GM18868 (cell line): Measurements from ENCODE around the gene MCRIP2.

Source experiments
- ATAC-seq: cut with Tn5 transposase; IDR thresholded peaks from one replicate; pipeline ENCODE4 v1.9.1; 2021; ENCODE audit warnings: mild to moderate bottlenecking, moderate library complexity; ENCODE audit not compliant: unreplicated experiment

MCRIP2 gene

GRCh38 chr16:667780-668518, 26.3 kb downstream of the MCRIP2 start, which contains the start of gene RHOT2:
Gene RHOT2 (plus strand): TSS chr16:668132. CDS start chr16:668200, 68 bp downstream.
- ATAC-seq, result peak; percentile 93

DNA sequence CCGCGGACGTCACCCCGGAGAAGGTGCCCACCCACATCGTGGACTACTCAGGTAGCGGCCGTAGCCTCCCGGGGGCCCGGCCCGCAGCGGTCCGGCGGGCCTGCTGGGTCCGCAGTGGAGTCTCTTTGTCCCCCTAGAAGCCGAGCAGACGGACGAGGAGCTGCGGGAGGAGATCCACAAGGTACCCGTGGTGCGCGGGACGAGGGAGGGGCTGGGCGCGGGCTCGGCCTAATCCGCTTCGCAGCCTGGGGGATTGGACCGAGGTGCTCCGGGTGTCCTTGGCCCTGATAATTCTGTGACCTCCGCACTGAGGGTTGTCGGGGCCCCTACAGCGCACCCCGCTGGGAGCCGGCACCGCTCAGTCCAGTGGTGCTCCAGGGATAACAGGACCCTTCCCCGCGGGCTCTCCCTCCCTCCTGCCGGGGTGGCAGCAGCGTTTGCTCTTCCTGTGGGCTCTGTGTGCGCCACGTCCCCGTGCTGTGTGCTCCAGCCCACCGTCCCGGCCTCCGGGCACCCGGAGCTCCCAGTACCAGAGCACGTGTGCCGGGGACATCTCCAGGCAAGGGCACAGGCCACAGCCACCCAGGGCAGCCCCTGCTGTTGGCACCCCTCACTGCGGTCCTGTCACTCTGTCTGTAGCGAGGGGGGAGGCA, 27.0 kb downstream of the MCRIP2 start:
- no peak for ATAC-seq

GRCh38 chr16:669666-670065, 28.0 kb downstream of the MCRIP2 start:
- no peak for ATAC-seq

GRCh38 chr16:670485-671352, 29.1 kb downstream of the MCRIP2 start:
- ATAC-seq, result no peak

GRCh38 chr16:671353-672131, 29.9 kb downstream of the MCRIP2 start:
- no peak for ATAC-seq

GRCh38 chr16:672371-672770, 30.7 kb downstream of the MCRIP2 start:
- ATAC-seq, result no peak

- no peak for ATAC-seq
These were observed 31.2 kb downstream of the MCRIP2 start for GRCh38 chr16:672851-673250.

DNA sequence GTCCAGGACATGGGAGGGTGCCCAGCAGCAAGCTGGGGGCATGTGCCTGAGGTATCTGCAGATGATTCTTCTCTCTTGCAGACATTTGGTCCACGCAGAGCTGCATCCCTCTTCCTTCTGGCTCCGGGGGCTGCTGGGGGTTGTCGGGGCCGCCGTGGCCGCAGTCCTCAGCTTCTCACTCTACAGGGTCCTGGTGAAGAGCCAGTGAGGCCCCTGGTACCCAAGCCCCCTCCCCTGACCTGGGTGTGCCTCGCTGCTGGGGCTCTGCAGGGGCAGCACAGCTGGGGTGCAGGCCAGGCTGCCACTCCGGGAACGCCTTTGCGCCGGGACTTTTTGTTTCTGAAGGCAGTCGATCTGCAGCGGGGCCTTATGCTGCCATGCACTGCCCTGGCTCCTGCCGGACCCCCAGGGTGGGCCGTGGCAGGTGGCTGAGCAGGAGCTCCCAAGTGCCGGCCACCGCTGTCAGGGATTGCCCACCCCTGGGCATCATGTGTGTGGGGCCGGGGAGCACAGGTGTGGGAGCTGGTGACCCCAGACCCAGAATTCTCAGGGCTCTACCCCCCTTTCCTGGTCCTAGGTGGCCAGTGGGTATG, 31.9 kb downstream of the MCRIP2 start:
- ATAC-seq, result no peak

DNA sequence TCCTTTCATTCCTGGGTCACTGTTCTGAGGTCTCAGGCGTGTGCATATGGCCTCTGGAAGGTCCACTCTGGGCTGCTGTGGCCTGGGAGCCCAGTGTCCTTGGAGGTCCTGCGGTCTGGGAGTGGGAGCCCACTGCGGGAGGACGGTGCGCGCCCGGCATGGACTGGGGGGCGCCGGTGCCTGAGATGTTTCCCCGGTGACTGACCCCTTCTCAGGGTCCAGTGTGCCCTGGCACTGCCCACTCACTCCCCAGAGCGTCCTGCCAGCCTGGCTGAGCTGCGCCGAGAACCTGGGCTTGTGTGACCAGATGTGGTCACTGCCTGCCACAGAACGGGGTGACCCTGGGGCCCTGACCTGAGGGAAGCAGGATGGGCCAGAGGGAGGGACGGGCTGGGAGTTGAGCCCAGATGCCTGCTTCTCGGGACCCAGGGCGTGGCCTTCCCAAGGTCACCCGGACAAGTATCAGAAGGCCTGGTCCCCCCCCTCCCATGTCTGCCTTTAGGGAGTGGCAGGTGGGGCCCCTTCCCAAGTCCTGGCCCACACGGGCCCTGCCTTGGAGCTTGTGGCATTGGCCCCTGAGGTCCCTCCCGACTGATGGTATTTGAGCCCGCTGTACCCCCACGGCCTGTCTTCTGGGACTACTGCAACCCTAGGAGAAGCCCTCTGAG, 32.7 kb downstream of the MCRIP2 start:
- ATAC-seq, result no peak

DNA sequence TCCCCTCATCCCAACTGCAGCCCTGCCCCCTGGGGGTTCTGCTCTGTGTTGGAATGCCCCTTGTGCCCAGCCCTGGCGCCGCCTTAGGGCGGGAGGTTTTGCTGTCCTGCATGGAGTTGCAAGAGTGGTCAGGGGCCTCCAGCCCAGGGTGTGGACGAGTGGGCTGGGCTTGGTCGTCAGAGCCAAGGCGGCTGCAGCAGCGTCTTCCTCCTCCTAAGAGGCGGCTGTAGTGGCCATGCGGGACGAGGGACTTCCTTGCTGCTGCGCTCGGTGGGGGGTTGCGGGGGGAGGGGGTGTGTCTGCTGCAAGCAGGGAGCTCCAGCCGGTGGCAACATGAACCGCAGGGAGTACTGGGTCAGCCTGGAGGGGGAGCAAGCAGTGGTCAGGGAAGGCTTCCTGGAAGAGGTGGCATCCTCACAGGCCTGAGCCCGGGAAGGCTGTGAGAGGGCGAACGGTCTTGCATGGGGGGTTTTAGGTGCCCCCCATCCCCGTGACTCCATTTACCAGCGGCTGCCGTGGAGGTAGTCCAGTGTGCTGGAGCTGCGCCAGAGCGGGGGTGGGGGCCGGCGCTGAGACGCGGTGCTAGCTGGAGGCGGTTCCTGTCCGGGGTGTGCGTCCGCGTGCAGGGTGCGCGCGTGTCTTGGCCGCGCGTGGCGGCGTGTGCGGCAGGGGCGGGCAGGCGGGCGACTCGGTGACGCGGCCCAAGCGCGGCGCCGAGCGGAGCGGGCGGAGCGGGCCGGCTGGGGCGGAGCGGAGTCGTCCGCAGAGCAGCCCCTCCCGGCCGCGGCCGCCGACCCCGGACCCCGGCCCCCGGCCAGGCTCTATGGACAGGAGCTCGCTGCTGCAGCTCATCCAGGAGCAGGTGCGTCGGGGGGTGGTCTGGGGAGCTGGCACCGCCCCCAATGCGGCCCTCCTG, 33.6 kb downstream of the MCRIP2 start, which contains the start of gene RHBDL1:
TSS of gene RHBDL1 (plus strand) at position 704 of the 916 bp plus-strand sequence. CDS start at position 824, 120 bp downstream.
- no peak for ATAC-seq

DNA sequence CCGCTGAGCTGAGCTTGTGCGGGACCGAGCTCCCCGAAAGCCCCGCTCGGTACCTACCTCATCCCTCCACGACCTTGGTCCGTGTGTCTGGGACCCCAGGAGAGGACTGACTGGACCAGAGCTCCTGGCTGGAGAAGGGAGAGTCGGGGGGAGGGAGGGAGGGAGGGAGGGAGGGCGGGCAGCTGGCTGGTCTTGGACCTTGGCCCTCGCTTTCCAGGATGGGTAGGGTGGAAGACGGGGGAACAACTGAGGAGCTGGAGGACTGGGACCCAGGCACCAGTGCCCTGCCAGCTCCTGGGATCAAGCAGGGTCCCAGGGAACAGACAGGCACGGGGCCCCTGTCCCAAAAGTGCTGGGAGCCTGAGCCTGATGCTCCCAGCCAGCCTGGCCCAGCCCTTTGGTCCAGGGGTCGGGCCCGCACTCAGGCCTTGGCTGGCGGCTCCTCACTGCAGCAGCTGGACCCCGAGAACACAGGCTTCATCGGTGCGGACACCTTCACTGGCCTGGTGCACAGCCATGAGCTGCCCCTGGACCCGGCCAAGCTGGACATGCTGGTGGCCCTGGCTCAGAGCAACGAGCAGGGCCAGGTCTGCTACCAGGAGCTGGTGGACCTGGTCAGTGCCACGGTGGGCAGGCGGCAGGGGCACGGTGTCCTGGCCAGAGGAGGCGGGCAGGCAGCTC, 34.4 kb downstream of the MCRIP2 start:
- no peak for ATAC-seq

- ATAC-seq, result no peak
These were observed 34.9 kb downstream of the MCRIP2 start for GRCh38 chr16:676565-676902.

DNA sequence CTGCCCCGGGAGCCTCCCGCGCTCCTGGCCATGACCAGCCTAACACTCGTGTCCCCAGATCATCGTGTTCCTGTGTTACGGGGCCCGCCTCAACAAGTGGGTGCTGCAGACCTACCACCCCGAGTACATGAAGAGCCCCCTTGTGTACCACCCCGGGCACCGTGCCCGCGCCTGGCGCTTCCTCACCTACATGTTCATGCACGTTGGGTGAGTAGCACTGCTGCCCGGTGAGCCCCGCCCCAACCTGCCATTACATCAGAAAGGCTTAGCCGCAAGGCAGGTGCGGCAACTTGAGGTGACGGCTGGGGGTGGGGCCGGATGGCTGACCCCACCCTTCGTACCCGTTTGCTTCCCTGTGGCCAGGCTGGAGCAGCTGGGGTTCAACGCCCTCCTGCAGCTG, 35.3 kb downstream of the MCRIP2 start:
- no peak for ATAC-seq

DNA sequence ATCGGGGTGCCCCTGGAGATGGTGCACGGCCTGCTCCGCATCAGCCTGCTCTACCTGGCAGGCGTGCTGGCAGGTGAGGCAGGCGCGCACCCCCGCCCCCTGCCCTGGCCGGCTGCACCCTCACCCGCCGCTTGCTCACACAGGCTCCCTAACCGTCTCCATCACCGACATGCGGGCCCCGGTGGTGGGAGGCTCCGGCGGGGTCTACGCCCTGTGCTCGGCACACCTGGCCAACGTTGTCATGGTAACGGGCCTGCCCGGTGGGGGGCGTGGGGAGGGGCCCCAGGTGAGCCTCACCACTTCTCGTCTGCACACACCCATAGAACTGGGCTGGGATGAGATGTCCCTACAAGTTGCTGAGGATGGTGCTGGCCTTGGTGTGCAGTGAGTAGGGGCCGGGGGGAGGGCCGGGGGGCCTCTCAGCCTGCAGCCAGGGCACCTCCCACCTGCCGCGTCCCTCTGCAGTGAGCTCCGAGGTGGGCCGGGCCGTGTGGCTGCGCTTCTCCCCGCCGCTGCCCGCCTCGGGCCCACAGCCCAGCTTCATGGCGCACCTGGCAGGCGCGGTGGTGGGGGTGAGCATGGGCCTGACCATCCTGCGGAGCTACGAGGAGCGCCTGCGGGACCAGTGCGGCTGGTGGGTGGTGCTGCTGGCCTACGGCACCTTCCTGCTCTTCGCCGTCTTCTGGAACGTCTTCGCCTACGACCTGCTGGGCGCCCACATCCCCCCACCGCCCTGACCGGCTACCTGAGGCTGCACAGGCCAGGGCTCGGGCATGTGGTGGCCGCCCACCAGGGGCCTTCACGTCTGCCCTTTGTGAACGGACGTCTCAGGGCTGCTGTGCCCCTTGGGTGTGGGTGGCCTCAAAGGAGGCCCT, 35.9 kb downstream of the MCRIP2 start:
- no peak for ATAC-seq

- ATAC-seq, result no peak
These were observed 36.7 kb downstream of the MCRIP2 start for GRCh38 chr16:678209-678857.

GRCh38 chr16:678858-679813, 37.5 kb downstream of the MCRIP2 start:
- ATAC-seq, result no peak
